Activated CD4-positive, alpha-beta T cell treated with anti-CD3 and anti-CD28 coated beads, Interleukin-2, amount 50 U/mL, for 48 hours (primary cell): Measurements from ENCODE around the gene ORC1.

Experiments
- DNase-seq, 2 experiments: peaks; one replicate each; pipeline ENCODE4 v3.0.0-alpha.2; 2020

Gene ORC1

DNA sequence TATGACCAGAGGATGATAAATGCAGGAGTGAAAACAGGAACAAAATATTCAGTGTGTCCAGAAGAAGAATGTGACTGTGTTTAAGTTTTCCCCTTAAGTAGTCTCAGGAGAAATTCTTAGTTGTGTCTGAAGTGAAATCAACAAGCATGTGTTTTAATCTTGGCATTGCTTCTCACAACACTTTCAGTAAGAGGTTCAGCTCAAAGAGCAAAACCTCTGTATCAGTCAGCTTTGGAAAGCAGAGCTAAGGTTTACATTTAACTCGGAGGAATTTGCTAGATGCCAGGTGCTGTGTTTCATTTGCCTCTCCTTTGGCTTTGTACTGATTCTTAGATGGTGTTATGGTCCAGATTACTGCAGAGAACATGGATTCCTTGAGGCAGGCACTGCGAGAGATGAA is 66.8 kb downstream of the ORC1 start:
- DNase-seq, result no peak

DNA sequence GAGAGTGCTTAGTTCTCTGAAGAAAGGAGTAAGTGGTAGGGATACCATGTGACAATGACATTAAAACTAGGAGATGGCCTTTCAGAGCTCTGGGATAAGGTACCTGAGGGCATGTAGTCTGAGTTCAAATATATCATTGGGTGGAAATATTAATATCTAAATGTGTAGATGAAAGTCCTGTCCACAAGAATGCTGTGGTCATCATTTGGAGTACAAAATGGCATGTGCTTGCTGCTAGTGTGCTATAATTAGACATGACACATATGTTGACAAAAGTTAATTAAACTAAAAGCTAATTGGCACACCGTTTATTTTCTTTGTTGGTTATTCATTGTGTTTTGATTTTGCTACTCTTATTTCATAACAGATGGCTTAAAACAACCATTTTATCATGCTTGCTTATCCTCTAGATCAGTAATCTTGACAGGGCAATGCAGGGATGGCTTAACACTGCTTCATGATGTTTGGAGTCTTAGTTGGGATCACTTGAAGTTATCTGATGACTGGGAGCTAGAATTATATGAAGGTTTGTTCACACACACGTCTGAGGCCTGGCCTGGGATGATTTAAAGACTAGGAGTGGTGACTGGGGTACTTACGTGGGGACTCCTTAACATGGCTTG is 69.2 kb downstream of the ORC1 start:
- DNase-seq, result no peak

DNA sequence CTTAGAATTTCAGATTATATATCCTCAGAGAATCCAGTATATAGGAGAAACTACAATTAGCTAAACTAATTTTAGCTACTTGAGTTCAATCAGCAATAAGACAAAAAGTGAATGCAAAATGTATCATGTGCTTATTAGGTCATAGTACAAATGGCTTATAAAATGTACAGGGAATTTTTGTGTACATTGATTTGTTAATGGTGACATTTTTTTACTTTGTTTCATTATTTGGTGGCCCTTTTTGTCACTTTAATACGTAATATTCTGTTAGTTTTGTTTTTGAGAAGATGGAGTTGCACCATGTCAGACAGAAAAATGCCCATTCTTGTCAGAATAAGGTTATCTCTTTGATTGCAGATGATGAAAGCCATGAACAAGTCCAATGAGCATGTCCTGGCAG is 71.8 kb downstream of the ORC1 start:
- no peak for DNase-seq

DNA sequence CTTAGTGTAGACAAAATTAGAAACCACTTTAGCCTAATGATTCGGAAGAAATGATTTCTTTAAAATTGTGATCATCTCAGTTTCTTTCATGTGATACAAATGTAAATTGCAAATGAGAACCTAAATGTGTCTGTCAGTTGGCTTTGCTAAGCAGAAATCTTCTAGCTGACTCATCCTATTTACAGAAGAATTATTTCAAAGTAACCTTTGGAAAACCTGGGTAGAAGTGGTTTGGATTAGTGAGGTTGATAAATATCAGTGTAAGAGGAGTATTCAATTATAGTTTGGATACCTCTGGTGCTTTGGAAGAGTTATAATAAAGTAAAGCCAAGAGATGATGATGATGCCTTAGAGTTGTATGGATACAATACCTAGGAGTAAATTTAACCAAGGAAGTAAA is 75.6 kb downstream of the ORC1 start:
- no peak for DNase-seq

DNA sequence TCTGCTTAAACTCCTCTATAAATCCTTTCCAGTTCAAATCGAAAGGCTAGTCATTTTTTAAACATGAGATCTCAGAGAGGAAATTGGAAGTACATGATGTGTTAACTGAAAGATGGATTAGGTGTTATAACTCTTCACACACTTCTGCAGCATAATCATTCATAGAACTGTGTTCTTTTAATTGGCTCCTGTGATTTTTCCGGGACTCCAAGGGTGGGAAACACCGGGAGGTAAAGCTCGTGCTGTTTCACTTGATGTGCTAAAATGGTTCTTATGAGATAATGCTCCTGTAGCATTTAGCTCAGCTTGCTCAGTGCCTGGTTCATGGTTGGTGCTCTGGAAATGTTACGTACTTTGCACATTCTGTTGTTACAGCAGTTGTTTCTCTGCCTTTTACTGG is 78.4 kb downstream of the ORC1 start:
- no peak for DNase-seq

DNA sequence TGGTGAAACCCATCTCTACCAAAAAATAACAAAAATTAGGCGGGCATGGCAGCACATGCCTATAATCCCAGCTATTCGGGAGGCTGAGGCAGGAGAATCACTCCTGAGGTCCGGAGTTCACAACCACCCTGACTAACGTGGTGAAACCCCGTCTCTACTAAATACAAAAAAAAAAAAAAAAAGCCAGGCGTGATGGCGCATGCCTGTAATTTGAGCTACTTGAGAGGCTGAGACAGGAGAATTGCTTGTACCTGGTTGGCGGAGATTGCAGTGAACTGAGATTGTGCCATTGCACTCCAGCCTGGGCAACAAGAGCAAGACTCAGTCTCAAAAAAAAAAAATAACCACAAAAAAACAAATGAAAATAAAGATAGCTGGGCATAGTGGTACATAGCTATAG is 80.5 kb downstream of the ORC1 start:
- DNase-seq, result no peak
